HG02623 (cell line): Measurements from ENCODE around the gene TTC33.

Experiments used
- ATAC-seq: cut with Tn5 transposase; IDR thresholded peaks from one replicate; pipeline ENCODE4 v1.9.1; 2021; ENCODE audit warnings: moderate library complexity; ENCODE audit not compliant: unreplicated experiment

TTC33 gene

GRCh38 chr5:40540301-40540700, 215.5 kb downstream of the TTC33 start:
- ATAC-seq, result no peak

- no peak for ATAC-seq
Observed at GRCh38 chr5:40524677-40525076, 231.1 kb downstream of the TTC33 start.

- no peak for ATAC-seq
Observed at GRCh38 chr5:40521925-40522324, 233.8 kb downstream of the TTC33 start.

- no peak for ATAC-seq
Observed at GRCh38 chr5:40521108-40521785, 234.5 kb downstream of the TTC33 start.

GRCh38 chr5:40518485-40518917, 237.3 kb downstream of the TTC33 start:
- no peak for ATAC-seq

- no peak for ATAC-seq
Observed at GRCh38 chr5:40515476-40515875, 240.3 kb downstream of the TTC33 start.

- ATAC-seq, result no peak
Observed at GRCh38 chr5:40514976-40515375, 240.8 kb downstream of the TTC33 start.

- no peak for ATAC-seq
Observed at GRCh38 chr5:40511801-40512200, 244.0 kb downstream of the TTC33 start.

GRCh38 chr5:40507095-40507494, 248.7 kb downstream of the TTC33 start:
- ATAC-seq, result no peak

- ATAC-seq, result no peak
Observed at GRCh38 chr5:40505031-40505430, 250.7 kb downstream of the TTC33 start.

GRCh38 chr5:40503439-40503838, 252.3 kb downstream of the TTC33 start:
- ATAC-seq, result no peak

GRCh38 chr5:40502736-40503135, 253.0 kb downstream of the TTC33 start:
- peak; percentile 41 for ATAC-seq

- ATAC-seq, result no peak
Observed at GRCh38 chr5:40501711-40502444, 253.9 kb downstream of the TTC33 start.

GRCh38 chr5:40499518-40500273, 256.1 kb downstream of the TTC33 start:
- ATAC-seq, result no peak

GRCh38 chr5:40499007-40499406, 256.8 kb downstream of the TTC33 start:
- ATAC-seq, result no peak

GRCh38 chr5:40497573-40497972, 258.2 kb downstream of the TTC33 start:
- no peak for ATAC-seq

GRCh38 chr5:40495237-40495635, 260.5 kb downstream of the TTC33 start:
- ATAC-seq, result no peak

- no peak for ATAC-seq
Observed at GRCh38 chr5:40494631-40495236, 261.0 kb downstream of the TTC33 start.

GRCh38 chr5:40492056-40492455, 263.7 kb downstream of the TTC33 start:
- ATAC-seq, result no peak

- ATAC-seq, result no peak
Observed at GRCh38 chr5:40491644-40492043, 264.1 kb downstream of the TTC33 start.

GRCh38 chr5:40490464-40491111, 265.2 kb downstream of the TTC33 start:
- ATAC-seq, result peak; percentile 35
